Activated CD8-positive, alpha-beta T cell treated with anti-CD3 and anti-CD28 coated beads for 36 hours (primary cell): ENCODE measurements around the gene SNRPD2. TPM values are rescaled to one million over a fixed set of nuclear protein-coding genes. Genes with fewer than 3 reads are reported as not detected.
"Not testable (repeated sequence)": the region's sequence is repeated elsewhere in the genome, so short reads cannot be mapped to it uniquely, and the experiment has no call there.

Source experiments
- ATAC-seq: fragments of 200-7000 bp; cut with Tn5 transposase; one replicate; pipeline ENCODE4 v1.10.0; 2021; ENCODE audit warnings: mild to moderate bottlenecking, moderate library complexity
- CTCF ChIA-PET: fragments of 350-600 bp; sonication (Branson Sonifier 250); formaldehyde crosslinking; loops from one replicate; lab custom pipeline; 2021; ENCODE audit warnings: antibody characterized with exemption; lab: Charles Lee
- POLR2A ChIA-PET: fragments of 350-600 bp; sonication (Branson Sonifier 250); formaldehyde crosslinking; loops from one replicate; lab custom pipeline; 2021; ENCODE audit warnings: antibody characterized with exemption; lab: Charles Lee
- DNase-seq: peaks from one replicate; pipeline ENCODE4 v3.0.0-alpha.2; 2020
- H3K27ac Mint-ChIP-seq: one replicate; pipeline ENCODE4 v1.8.0; 2021; ENCODE audit warnings: mild to moderate bottlenecking, mixed read lengths
- H3K27me3 Mint-ChIP-seq: one replicate; pipeline ENCODE4 v1.8.0; 2021; ENCODE audit warnings: mixed read lengths
- H3K36me3 Mint-ChIP-seq: one replicate; pipeline ENCODE4 v1.8.0; 2021; ENCODE audit warnings: low read depth, mixed read lengths
- H3K4me1 Mint-ChIP-seq: one replicate; pipeline ENCODE4 v1.8.0; 2021; ENCODE audit warnings: low read depth, mixed read lengths
- H3K4me3 Mint-ChIP-seq: one replicate; pipeline ENCODE4 v1.8.0; 2021; ENCODE audit warnings: mild to moderate bottlenecking, moderate library complexity, mixed read lengths
- H3K9me3 Mint-ChIP-seq: one replicate; pipeline ENCODE4 v1.8.0; 2021; ENCODE audit warnings: mixed read lengths
- intact Hi-C: fragments of 100-400 bp; cut with micrococcal nuclease; formaldehyde crosslinking; loops from one replicate; pipeline ENCODE4 v1.10.0; 2022
- total RNA-seq, 2 experiments: library from RNA; stranded (reverse); gene quantifications; one replicate each; pipeline ENCODE4 v1.2.3, GENCODE V29; 2021
- TF ChIP-seq, protein P1 (sequence below): fragments of 200-600 bp; IDR thresholded peaks from one replicate; pipeline ENCODE4 v1.8.0; 2022; ENCODE audit warnings: antibody characterized with exemption, mild to moderate bottlenecking

Gene SNRPD2
- total RNA-seq, 2 experiments from 2014 or later, result 918 to 967 TPM

GRCh38 chr19:45729800-45730290, 38.1 kb upstream of the SNRPD2 start:
- Mint-ChIP-seq H3K27me3 (no peaks in the 10 kb centered on the region), H3K36me3 (peaks cover 4% of the 10 kb centered on the region), H3K9me3 (no peaks in the 10 kb centered on the region), H3K27ac (peak overlapping the region; percentile 94), H3K4me1 (peaks cover 24% of the 10 kb centered on the region), H3K4me3 (peak overlapping the region; percentile 96)
- ATAC-seq, result no peak
- peak; percentile 24 for DNase-seq
- TF ChIP-seq, protein P1, sequence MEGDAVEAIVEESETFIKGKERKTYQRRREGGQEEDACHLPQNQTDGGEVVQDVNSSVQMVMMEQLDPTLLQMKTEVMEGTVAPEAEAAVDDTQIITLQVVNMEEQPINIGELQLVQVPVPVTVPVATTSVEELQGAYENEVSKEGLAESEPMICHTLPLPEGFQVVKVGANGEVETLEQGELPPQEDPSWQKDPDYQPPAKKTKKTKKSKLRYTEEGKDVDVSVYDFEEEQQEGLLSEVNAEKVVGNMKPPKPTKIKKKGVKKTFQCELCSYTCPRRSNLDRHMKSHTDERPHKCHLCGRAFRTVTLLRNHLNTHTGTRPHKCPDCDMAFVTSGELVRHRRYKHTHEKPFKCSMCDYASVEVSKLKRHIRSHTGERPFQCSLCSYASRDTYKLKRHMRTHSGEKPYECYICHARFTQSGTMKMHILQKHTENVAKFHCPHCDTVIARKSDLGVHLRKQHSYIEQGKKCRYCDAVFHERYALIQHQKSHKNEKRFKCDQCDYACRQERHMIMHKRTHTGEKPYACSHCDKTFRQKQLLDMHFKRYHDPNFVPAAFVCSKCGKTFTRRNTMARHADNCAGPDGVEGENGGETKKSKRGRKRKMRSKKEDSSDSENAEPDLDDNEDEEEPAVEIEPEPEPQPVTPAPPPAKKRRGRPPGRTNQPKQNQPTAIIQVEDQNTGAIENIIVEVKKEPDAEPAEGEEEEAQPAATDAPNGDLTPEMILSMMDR, result no peak
- intact Hi-C loops, result no loop called here
- POLR2A ChIA-PET, result interaction anchor here (0.8 to 3.7 kb wide), 5 partner anchors 10 to 38 kb away, joined by 3 to 23 read pairs (median 4); partner anchors contain the start of genes QPCTL and SNRPD2
- CTCF ChIA-PET, result interaction anchor here (1.0 to 3.8 kb wide), 7 partner anchors 13 to 244 kb away, joined by 3 to 18 read pairs (median 5); partner anchors contain the start of gene SIX5

DNA sequence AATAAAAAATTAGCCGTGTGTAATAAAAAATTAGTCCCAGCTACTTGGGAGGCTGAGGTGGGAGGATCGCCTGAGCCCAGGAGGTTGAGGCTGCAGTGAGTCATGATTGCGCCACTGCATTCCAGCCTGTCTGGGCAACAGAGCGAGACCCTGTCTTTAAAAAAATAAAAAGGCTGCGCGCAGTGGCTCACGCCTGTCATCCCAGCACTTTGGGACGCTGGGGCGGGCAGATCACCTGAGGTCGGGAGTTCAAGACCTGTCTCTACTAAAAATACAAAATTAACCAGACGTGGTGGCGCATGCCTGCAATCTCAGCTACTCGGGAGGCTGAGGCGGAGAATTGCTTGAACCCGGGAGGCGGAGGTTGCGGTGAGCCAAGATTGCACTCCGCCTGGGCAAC, 36.9 kb upstream of the SNRPD2 start:
- H3K27me3 Mint-ChIP-seq, intact Hi-C loops, H3K36me3 Mint-ChIP-seq, ATAC-seq, H3K4me3 Mint-ChIP-seq, H3K9me3 Mint-ChIP-seq, H3K27ac Mint-ChIP-seq, CTCF ChIA-PET, DNase-seq: not testable (repeated sequence)
- POLR2A ChIA-PET, result interaction anchor here (0.6 to 3.7 kb wide), 3 partner anchors 9 to 71 kb away, joined by 3 to 23 read pairs (median 6); no protein-coding TSS in a partner anchor
- peaks cover 30% of the 10 kb centered on the region for H3K4me1 Mint-ChIP-seq

GRCh38 chr19:45720065-45720464, 28.3 kb upstream of the SNRPD2 start:
- DNase-seq, H3K27ac Mint-ChIP-seq: not testable (repeated sequence)
- POLR2A ChIA-PET, result interaction anchor here (1.0 to 1.5 kb wide), 3 partner anchors 9 to 166 kb away, joined by 3 to 6 read pairs (median 3); partner anchors contain the start of gene IRF2BP1

DNA sequence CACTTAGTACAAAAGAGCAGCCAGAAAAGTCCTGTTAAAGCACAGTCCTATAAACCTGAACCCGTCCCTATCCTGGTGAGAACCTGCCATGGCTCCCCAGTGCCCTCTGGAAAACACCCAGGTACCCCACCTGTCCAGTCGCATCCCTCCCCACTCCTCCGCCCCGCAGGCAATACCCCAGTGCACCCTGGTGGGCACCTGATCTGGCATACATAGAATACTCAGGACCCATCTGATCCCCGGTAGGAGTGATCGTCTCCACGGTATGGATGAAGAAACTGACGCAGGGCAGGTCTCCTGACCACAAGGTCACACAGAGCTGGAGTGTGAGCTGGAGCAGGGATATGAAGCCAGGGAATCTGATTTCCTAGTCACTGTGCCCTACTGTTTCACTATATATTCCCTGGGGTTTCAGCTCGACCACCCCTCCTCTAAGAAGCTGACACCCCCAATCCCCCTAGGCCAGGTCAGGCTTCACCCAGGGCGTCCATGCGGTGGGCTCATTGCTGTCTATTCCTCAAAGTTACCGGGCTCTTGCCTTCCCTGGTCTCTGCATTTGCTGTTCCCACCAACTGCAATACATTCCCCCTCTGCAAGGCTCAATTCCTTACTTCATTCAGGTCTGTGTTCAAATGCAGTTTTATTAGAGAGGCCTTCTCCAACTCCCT, 26.4 kb upstream of the SNRPD2 start:
- H3K36me3 Mint-ChIP-seq, result peaks cover 23% of the 10 kb centered on the region
- H3K4me3 Mint-ChIP-seq, result peak overlapping the region; percentile 95
- H3K27me3 Mint-ChIP-seq, result no peaks in the 10 kb centered on the region
- H3K4me1 Mint-ChIP-seq, result peaks cover 34% of the 10 kb centered on the region
- no peaks in the 10 kb centered on the region for H3K9me3 Mint-ChIP-seq
- TF ChIP-seq, protein P1, result no peak
- peak overlapping the region; percentile 93 for H3K27ac Mint-ChIP-seq
- POLR2A ChIA-PET, result interaction anchor here (1.1 to 5.1 kb wide), 9 partner anchors 9 to 76 kb away, joined by 3 to 40 read pairs (median 4); partner anchors contain the start of genes FBXO46, QPCTL and SNRPD2
- no peak for ATAC-seq
- no peak for DNase-seq
- CTCF ChIA-PET, result interaction anchor here (0.9 to 4.8 kb wide), 7 partner anchors 8 to 240 kb away, joined by 3 to 62 read pairs (median 7); partner anchors contain the start of genes FBXO46, QPCTL, SIX5 and SNRPD2
- intact Hi-C loops, result no loop called here

More at GRCh38 chr19:45720065-45720464, 28.3 kb upstream of the SNRPD2 start:
- H3K27me3 Mint-ChIP-seq, ATAC-seq, H3K4me3 Mint-ChIP-seq, H3K9me3 Mint-ChIP-seq, intact Hi-C loops: not testable (repeated sequence)
- peaks cover 33% of the 10 kb centered on the region for H3K36me3 Mint-ChIP-seq
- CTCF ChIA-PET, result interaction anchor here (1.3 kb wide), 1 partner anchor 43 kb away, joined by 3 read pairs; no protein-coding TSS in a partner anchor
- H3K4me1 Mint-ChIP-seq, result peaks cover 37% of the 10 kb centered on the region

GRCh38 chr19:45717131-45717982, 25.6 kb upstream of the SNRPD2 start:
- H3K4me1 Mint-ChIP-seq, result peaks cover 33% of the 10 kb centered on the region
- ChIA-PET POLR2A (interaction anchor here (0.6 to 5.1 kb wide), 10 partner anchors 9 to 76 kb away, joined by 3 to 40 read pairs (median 4); partner anchors contain the start of genes FBXO46, QPCTL and SNRPD2), CTCF (interaction anchor here (0.6 to 4.8 kb wide), 12 partner anchors 8 to 239 kb away, joined by 3 to 62 read pairs (median 4); partner anchors contain the start of genes FBXO46, QPCTL, SIX5 and SNRPD2)
- intact Hi-C loops, result no loop called here
- ATAC-seq (peak; percentile 97), DNase-seq (peak; percentile 99)
- H3K36me3 Mint-ChIP-seq, result peaks cover 23% of the 10 kb centered on the region
- H3K4me3 Mint-ChIP-seq, result peak overlapping the region; percentile 95
- TF ChIP-seq, protein P1, result no peak
- H3K27me3 Mint-ChIP-seq, result no peaks in the 10 kb centered on the region
- H3K9me3 Mint-ChIP-seq, result no peaks in the 10 kb centered on the region
- H3K27ac Mint-ChIP-seq, result peak overlapping the region; percentile 93
